IPS-18c (cell line): ENCODE measurements around the gene ANO2.
"Not testable (repeated sequence)": the region's sequence is repeated elsewhere in the genome, so short reads cannot be mapped to it uniquely, and the experiment has no call there.

ENCODE experiments used
- H3K4me3 ChIP-seq: 2 replicates; pipeline ENCODE4 v1.7.0; 2013; ENCODE audit warnings: low read depth, mild to moderate bottlenecking, low read length, moderate library complexity; ENCODE audit not compliant: insufficient read depth
- H3K9me3 ChIP-seq: one replicate; pipeline ENCODE4 v1.6.1; 2013; ENCODE audit warnings: mild to moderate bottlenecking, low read length, moderate library complexity; ENCODE audit not compliant: control insufficient read depth, insufficient read depth

The ANO2 gene

DNA sequence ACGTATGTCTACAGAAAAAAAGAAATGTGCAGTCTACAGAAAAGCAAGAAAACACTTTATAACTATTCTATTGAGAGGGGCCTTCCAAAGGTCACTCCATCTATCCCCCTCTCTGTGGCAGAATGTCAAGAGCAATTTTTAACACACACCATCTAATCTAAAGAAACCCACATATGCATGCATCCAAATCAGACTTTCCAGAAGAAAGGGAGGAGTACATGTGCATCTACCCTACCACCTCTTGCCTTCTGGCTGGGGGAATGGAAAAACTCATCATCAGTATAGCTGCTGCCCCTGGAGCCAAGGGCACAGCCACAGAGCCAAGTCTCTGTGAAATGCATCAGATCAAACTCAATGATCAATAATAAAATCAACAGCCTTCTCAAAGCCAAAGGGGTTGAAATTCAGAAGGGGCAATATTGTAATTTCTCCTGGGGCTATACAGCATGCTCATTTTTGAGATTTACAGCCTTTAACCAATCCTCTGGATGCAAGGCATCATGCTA is 63.9 kb downstream of the ANO2 start:
- H3K4me3 ChIP-seq, result no peak overlapping the region
- no peaks in the 10 kb centered on the region for H3K9me3 ChIP-seq

DNA sequence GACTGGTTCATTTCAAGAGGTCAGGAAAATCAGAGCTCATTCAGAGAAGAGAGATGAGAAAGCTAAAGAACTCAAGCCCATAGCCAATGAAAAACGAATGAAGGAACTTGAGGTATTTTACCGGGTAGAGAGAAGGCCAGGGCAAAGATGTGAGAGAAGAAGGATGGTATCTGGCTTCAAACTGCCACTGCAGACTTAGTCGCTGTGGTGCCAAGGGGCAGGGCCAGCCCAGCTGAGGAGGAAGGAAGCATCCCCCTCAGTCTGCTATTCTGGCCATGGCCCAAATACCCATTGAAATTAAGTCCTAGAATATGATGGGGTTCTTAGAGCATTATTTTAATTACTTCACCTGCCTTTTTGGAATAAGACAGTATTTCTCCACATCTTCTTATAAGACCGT is 69.2 kb downstream of the ANO2 start:
- H3K9me3 ChIP-seq, result no peaks in the 10 kb centered on the region
- H3K4me3 ChIP-seq, result no peak overlapping the region

DNA sequence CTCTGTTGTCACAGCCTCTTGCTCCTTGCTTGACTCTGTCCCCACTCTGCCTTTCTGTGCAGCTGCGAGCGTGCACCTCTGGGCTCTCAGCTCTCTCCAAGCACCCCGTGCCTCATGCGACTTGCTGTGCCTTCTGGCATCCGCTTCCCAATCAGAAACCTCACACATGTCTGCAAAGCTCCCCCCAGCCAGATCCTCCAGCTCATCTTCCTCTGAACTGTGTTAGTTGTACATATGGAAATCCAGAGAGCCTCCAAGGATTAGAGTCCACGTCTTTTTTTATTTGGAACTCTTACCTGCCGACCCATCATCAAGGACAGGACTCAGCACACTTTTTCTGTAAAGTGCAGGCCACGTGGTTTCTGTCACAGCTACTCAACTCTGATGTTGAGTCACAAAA is 70.5 kb downstream of the ANO2 start:
- Histone ChIP-seq H3K4me3 (no peak overlapping the region), H3K9me3 (no peaks in the 10 kb centered on the region)

DNA sequence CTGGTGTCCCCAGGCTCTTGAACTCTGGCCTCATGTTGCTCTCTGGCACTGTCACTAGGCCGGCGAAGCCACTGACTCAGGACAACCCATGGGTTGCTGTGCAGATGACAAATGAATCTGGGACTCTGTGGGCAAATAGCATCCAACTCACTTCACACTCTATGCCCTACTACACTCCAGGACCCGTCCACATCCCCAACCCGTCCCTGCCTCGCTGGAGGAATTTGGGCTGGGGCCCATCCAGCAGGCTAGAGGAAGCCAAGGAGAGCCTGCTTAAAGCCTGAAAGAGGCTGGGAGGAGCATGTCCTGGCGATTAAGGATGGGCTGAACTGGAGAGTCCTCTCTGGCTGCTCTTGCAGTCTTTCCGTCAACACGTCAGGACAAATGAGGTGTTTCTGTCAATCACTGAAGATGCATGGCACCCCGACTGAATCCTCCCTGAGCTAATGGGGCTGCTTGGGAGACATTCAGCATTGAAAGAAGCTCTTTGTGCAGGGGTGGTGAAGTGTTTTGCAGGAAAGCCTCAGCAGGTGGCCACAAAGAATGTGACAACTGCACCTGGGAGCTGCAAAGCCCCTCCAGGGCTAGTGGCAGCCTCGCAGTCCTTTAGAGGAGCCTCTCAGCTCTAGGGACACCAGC is 71.7 kb downstream of the ANO2 start:
- H3K4me3 ChIP-seq, result no peak overlapping the region

DNA sequence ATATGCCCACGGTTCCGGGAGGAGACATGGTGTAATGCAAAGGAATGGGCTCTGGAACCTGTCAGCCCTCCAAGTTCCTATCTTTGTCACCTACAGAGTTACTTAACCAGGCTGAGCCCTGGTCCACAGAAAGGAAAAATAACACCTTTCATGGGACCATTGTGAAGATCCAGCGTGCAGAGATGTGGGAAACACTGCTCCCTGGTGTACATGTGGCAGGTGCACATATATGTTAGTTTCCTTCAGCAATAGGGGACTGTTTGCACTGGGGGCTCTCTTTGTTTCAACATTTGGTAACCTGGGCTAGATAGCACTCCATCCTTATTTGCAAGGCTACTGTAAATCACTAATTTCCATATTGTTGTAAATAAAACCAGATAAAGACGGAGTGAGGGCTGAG is 72.3 kb downstream of the ANO2 start:
- H3K4me3 ChIP-seq, result no peak overlapping the region
- H3K9me3 ChIP-seq, result no peaks in the 10 kb centered on the region

More for the DNA sequence above, 71.7 kb downstream of the ANO2 start:
- no peaks in the 10 kb centered on the region for H3K9me3 ChIP-seq

DNA sequence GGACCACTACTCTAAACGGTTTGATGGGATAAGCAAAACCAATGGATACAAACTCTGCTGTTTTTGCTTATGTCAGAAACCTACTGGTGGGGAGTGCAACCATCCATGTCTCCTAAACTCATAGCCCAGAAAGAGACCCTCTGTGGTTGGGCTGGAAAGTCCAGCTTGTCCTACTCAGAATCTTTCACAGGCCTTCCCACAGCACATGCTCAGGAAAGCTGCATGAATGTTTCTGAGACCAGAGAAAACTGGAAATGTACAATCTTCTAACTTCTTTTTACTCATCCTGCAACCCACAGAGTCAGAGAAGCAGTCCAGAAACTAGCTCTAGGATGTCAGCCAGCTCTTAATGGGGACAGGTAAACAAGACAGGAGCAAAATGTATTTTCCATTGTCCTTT is 73.3 kb downstream of the ANO2 start:
- Histone ChIP-seq H3K4me3 (no peak overlapping the region), H3K9me3 (no peaks in the 10 kb centered on the region)

DNA sequence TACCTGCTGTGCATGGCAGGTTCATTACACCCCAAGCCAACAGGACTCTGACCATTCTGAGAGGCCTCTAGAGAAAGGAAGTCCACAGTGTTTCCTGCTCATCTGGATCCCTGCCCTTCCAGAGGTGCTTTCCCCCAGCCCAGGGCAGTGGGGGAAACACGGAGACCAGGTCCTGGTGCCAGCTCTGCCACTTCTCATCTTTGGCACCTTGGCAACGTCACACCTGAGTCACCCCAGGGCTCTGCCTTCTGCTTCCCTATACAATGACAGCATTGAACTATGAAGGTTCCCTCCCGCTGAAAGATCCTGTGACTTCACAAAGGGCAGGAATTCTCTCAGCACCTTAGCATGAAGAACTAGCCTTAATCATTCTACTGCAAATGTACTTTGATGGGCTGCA is 74.9 kb downstream of the ANO2 start:
- Histone ChIP-seq H3K4me3 (no peak overlapping the region), H3K9me3 (no peaks in the 10 kb centered on the region)

DNA sequence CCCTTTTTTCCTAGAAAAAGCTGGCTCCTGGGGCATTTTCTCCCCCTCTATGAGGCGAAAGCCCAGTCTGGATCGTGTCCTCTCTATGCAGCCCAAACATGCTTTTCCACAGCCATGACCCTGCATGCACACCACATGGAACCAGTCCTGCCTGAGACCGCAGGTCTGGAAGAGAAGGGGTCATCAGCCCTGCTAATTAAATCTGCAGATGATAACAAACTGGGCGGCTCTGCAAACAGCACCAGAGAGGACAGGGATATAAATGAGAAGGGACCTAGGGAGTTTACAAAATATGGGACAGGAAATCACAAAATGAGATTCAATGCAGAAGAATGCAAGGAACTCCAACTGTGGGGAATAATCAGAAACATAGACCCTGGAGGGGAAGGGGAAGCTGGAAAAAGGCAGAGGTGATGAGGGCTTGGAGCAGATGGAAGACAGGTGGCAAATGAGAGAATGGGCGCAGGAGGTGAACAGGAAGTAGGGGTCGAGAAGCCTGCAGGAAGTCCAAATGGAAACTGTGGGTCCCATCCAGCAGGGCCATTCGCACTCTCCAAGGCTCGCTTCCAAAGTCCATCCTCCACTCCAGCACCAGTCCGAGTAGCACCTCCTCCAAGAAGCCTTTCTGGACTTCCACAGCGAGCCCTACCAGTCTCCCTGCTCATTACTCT is 76.3 kb downstream of the ANO2 start:
- Histone ChIP-seq H3K9me3 (no peaks in the 10 kb centered on the region), H3K4me3 (no peak overlapping the region)

DNA sequence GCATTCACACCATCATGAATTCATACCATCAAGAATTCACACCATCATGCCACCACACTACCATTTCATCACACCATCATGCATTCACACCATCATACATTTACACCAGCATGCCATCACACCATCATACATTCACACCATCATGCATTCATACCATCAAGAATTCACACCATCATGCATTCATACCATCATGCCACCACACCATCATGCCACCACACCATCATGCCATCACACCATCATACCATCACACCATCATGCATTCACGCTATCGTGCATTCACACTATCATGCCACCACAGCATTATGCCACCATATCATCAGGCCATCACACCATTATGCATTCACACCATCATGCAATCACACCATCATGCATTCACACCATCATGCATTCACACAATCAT is 79.7 kb downstream of the ANO2 start:
- no peaks in the 10 kb centered on the region for H3K9me3 ChIP-seq

DNA sequence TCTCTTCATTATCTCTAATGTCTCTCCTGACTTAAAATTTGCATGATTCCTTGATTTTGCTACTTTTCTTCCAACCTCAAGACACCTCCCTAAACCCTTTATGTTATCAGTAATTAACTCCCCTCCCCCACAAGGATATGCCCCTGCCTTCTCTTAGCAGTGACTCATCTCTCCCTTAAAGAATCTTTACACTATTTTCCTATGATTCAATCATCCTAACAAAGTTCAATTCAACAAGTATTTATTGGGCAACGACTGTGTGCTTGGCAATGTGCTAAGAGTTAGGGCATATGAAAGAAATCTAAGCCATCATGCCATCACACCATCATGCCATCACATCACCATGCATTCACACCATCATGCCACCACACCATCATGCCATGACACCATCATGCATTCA is 80.1 kb downstream of the ANO2 start:
- H3K4me3 ChIP-seq, result no peak overlapping the region
- H3K9me3 ChIP-seq, result no peaks in the 10 kb centered on the region

More for the DNA sequence above, 79.7 kb downstream of the ANO2 start:
- no peak overlapping the region for H3K4me3 ChIP-seq

DNA sequence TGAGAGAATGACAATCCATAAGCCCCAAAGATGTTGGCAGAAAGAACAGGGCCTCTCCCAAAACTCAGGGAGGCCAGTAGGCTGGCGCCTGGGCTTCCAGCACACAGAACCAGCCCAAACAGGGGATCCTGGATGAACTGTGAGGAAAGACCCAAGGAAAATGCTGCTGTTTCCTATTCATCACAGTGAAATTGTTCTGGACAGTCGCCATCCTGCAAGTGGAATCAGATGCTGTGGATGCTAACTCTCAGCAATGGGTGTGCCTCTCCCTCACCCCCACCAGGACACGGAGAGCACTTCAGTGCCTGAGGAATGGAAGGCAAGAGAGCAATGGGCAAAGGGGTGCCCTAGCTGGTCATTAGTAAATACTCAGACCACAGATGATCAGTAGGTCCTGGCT is 80.8 kb downstream of the ANO2 start:
- Histone ChIP-seq H3K4me3 (no peak overlapping the region), H3K9me3 (no peaks in the 10 kb centered on the region)

DNA sequence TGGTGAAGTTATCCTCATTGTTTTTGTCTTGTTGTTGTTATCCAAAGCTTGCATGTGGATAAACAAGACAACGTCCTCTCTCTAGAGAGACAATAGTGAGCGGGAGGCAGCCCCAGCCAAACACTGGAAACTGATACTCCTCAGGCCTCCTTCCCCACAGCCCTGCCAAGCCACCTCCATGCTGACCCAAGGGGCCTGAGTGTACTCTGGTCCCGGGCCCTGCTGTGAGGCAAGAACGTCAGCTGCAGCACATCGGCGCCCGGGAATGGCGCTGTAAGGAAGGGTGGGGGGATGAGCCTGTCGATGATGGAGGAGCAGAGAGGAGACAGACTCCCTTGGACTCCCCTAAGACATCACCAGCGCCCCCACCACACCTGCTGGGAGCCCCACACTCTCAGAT is 83.6 kb downstream of the ANO2 start:
- H3K4me3 ChIP-seq, result no peak overlapping the region
- no peaks in the 10 kb centered on the region for H3K9me3 ChIP-seq

DNA sequence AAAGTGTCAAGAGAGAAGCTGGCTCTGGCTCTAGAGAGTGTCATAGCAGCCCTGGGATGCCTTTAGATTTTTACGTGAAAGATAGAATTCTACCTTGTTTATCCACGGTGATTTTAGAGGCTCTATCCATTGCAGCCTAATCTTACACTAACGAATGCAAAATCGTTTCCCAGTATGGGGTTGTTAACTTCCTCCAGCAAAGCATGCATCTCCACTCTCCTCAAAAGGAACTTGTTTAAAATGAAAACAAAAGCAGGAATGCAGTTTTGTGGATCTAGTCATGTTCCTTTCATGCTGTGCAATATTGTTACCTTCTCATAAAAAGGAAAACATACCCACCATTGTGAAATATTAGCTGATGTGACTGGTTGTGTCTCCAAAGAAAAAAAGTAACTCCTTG is 88.4 kb downstream of the ANO2 start:
- Histone ChIP-seq H3K9me3 (no peaks in the 10 kb centered on the region), H3K4me3 (no peak overlapping the region)

DNA sequence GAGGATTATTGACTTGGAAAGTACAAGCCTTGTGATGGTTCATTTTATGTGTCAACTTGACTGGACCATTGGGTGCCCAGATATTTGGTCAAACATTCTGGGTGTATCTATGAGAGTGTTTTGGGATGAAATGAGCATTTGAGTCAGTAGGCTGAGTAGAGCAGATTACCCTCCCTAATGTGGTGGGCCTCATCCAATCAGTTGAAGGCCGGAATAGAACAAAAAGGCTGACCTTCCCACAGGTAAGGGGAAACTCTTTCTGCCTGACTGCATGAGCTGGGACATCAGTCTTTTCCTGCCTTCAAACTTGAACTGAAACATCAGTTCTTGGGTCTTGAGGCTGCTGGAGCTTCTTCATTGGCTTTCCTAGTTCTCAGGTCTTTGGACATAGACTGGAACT is 98.1 kb downstream of the ANO2 start:
- H3K9me3 ChIP-seq, result no peaks in the 10 kb centered on the region
- H3K4me3 ChIP-seq, result no peak overlapping the region

DNA sequence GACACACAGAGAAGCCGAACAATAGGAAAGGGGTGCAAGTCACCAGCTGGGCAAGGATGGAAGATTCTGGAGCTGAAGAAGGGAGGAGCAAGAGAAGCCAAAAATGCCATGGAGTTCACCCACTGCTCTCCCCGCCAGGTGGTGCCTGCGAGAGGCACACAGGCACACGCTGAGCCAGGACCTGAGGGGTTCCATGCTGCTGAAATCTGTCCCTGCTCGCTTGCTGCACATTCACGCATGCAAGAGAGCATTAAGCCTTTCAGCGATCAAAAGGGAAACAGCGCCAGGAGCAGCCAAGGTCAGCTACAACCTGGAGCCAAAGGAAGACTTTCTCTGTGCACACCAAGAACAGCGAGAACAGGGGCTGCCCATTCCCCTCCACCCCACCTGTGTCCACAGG is 104.1 kb downstream of the ANO2 start:
- H3K9me3 ChIP-seq, result no peaks in the 10 kb centered on the region

DNA sequence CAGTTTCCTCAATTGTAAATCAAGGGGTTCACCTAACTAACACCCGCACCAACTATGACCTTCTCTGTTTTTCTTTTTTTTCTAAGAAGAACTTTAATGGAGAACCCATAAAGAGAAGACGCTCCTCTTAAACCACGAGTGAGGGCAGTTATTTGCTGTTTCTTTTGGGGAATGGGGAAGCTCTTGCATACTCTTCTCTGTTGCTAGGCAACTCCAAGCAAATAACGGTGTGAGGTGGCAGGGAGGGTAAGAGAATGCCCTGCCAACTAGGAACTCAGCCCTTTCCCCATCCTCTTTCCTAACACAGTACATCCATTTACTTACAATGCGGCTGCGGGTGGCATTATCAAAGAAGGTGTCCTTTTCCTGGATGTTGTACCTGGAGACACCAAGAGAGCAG is 114.9 kb downstream of the ANO2 start:
- Histone ChIP-seq H3K4me3 (no peak overlapping the region), H3K9me3 (no peaks in the 10 kb centered on the region)

More for the DNA sequence above, 104.1 kb downstream of the ANO2 start:
- H3K4me3 ChIP-seq, result no peak overlapping the region

DNA sequence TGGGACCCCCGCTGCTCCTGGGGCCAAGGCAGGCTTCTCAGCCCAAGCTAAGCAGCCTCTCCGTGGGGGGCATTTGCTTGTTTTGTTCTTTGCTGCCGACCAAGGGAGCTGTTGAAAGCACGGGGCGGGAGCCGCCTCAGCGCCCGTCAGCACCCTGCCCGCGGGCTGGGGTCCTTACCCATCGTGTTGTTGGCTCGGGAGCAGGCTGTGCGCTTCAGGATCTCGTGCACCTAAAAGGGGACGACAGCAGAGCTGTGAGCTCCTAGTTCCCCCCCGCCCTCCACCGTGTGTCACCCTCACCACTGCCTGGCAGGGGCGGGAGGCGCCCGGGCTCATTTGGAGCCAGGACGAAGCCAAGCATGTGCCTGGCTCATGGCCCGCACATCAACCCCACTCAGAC is 117.5 kb downstream of the ANO2 start:
- peaks cover 11% of the 10 kb centered on the region for H3K9me3 ChIP-seq
- no peak overlapping the region for H3K4me3 ChIP-seq

DNA sequence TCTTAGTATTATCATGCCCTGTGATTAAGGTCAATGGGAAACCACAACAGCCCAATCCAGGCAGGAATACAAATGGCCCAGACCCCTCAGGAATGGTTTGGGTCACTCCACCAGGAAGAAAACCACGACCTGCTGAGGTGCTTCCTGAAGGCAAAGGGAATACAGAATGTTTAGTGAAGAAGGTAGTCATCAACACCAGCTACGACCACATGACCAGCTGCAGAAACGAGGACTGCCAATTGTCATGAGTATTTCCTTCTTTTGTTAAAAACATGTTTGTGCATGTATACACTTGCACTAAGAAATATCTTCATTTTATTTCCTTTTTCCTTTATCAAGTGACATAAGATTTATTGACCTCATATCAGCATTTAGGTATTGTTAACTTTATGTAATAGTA is 119.3 kb downstream of the ANO2 start:
- H3K4me3 ChIP-seq, result not testable (repeated sequence)

DNA sequence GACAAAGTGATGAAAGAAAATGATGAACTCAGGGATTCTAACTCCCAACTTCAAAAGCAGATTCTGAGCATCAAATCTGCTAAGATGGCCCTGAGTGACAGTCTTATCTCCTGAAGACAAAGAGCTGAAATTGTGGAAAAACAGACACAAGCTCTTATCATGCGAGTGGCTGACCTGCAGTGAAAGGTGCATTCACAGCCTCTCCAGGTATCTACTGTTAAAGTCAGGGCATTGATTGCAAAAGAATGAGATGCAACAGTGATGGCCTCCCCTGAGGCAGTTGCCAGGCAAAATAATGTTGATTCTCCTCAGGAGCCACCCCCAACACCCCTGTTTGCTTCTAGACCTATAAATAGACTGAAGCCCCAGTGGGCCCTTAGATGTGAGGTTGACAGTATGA is 126.2 kb downstream of the ANO2 start:
- H3K9me3 ChIP-seq, result peaks cover 12% of the 10 kb centered on the region
- H3K4me3 ChIP-seq, result not testable (repeated sequence)

More for the DNA sequence above, 119.3 kb downstream of the ANO2 start:
- peaks cover 11% of the 10 kb centered on the region for H3K9me3 ChIP-seq
